Neural cell (in vitro differentiated cells): ENCODE results near the gene ASPDH.

Experiments used
- EZH2 ChIP-seq: fragments of 200-600, 300-800 bp; shearing (Covaris generic), sonication (generic); IDR thresholded peaks from 2 replicates; pipeline ENCODE4 v1.6.1; 2014; ENCODE audit warnings: antibody characterized with exemption, low read length, borderline replicate concordance, mild to moderate bottlenecking; ENCODE audit not compliant: insufficient read depth, poor library complexity, severe bottlenecking
- POLR2AphosphoS5 ChIP-seq: IDR thresholded peaks from 2 replicates; pipeline ENCODE4 v1.6.1; 2012
- SMC3 ChIP-seq: fragments of 450-650 bp; conservative IDR thresholded peaks from 2 replicates; pipeline ENCODE4 v1.6.1; 2014; ENCODE audit warnings: antibody characterized with exemption, mild to moderate bottlenecking, moderate library complexity; ENCODE audit not compliant: poor library complexity
- TF ChIP-seq, protein P1 (sequence below): IDR thresholded peaks from 2 replicates; pipeline ENCODE4 v1.6.1; 2012; ENCODE audit warnings: borderline replicate concordance
- TF ChIP-seq, protein P2 (sequence below): fragments of 450-650 bp; IDR thresholded peaks from 2 replicates; pipeline ENCODE4 v1.5.1; 2014; ENCODE audit warnings: antibody characterized with exemption, mild to moderate bottlenecking, moderate library complexity; ENCODE audit not compliant: poor library complexity, severe bottlenecking

DNA sequence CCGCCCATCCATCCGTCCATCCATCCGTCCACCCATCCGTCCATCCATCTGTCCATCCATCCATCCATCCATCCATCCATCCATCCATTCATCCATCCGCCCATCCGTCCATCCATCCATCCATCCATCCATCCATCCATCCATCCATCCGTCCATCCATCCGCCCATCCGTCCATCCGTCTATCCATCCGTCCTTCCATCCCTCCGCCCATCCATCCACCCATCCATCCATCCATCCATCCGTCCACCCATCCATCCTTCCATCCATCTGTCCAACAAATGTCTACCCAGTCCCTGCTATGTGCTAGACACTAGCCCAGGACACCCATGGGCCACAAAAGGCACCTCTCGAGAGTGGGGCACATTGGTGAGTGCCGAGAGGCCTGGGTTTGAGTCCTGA, 38.8 kb upstream of the ASPDH start:
- TF ChIP-seq SMC3 (no peak), POLR2AphosphoS5 (no peak), EZH2 (no peak)
- TF ChIP-seq, protein P1, sequence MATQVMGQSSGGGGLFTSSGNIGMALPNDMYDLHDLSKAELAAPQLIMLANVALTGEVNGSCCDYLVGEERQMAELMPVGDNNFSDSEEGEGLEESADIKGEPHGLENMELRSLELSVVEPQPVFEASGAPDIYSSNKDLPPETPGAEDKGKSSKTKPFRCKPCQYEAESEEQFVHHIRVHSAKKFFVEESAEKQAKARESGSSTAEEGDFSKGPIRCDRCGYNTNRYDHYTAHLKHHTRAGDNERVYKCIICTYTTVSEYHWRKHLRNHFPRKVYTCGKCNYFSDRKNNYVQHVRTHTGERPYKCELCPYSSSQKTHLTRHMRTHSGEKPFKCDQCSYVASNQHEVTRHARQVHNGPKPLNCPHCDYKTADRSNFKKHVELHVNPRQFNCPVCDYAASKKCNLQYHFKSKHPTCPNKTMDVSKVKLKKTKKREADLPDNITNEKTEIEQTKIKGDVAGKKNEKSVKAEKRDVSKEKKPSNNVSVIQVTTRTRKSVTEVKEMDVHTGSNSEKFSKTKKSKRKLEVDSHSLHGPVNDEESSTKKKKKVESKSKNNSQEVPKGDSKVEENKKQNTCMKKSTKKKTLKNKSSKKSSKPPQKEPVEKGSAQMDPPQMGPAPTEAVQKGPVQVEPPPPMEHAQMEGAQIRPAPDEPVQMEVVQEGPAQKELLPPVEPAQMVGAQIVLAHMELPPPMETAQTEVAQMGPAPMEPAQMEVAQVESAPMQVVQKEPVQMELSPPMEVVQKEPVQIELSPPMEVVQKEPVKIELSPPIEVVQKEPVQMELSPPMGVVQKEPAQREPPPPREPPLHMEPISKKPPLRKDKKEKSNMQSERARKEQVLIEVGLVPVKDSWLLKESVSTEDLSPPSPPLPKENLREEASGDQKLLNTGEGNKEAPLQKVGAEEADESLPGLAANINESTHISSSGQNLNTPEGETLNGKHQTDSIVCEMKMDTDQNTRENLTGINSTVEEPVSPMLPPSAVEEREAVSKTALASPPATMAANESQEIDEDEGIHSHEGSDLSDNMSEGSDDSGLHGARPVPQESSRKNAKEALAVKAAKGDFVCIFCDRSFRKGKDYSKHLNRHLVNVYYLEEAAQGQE = no peak
- TF ChIP-seq, protein P2, sequence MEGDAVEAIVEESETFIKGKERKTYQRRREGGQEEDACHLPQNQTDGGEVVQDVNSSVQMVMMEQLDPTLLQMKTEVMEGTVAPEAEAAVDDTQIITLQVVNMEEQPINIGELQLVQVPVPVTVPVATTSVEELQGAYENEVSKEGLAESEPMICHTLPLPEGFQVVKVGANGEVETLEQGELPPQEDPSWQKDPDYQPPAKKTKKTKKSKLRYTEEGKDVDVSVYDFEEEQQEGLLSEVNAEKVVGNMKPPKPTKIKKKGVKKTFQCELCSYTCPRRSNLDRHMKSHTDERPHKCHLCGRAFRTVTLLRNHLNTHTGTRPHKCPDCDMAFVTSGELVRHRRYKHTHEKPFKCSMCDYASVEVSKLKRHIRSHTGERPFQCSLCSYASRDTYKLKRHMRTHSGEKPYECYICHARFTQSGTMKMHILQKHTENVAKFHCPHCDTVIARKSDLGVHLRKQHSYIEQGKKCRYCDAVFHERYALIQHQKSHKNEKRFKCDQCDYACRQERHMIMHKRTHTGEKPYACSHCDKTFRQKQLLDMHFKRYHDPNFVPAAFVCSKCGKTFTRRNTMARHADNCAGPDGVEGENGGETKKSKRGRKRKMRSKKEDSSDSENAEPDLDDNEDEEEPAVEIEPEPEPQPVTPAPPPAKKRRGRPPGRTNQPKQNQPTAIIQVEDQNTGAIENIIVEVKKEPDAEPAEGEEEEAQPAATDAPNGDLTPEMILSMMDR = no peak
